Karpas-422 (cell line): ENCODE measurements around the gene ZNF544. TPM values are rescaled to one million over a fixed set of nuclear protein-coding genes. Genes with fewer than 3 reads are reported as not detected.
A peak's percentile ranks its signal among the peaks of the same experiment; 100 is the strongest.
"Not testable (repeated sequence)": the region's sequence is repeated elsewhere in the genome, so short reads cannot be mapped to it uniquely, and the experiment has no call there.

Experiments
- DNase-seq: peaks from one replicate; pipeline ENCODE4 v3.0.0-alpha.2; 2015
- H2AFZ ChIP-seq: fragments of 200-600 bp; sonication (generic); 2 replicates; pipeline ENCODE4 v1.6.1; 2014; ENCODE audit warnings: antibody characterized with exemption, low read length, mixed read lengths
- H3K27ac ChIP-seq: fragments of 200-600 bp; sonication (generic); 2 replicates; pipeline ENCODE4 v1.5.1; 2014; ENCODE audit warnings: mild to moderate bottlenecking, low read length, moderate library complexity
- H3K27me3 ChIP-seq: fragments of 200-600 bp; sonication (generic); 2 replicates; pipeline ENCODE4 v1.6.1; 2014; ENCODE audit warnings: low read length, mixed read lengths
- H3K36me3 ChIP-seq: fragments of 200-600 bp; sonication (generic); 2 replicates; pipeline ENCODE4 v1.6.1; 2014; ENCODE audit warnings: low read length, mixed read lengths; ENCODE audit not compliant: insufficient read depth
- H3K4me1 ChIP-seq: fragments of 200-600 bp; sonication (generic); 2 replicates; pipeline ENCODE4 v1.6.1; 2014; ENCODE audit warnings: mild to moderate bottlenecking, low read length, mixed read lengths
- H3K4me2 ChIP-seq: fragments of 200-600 bp; sonication (generic); 2 replicates; pipeline ENCODE4 v1.6.1; 2014; ENCODE audit warnings: low read length, low read depth, mild to moderate bottlenecking; ENCODE audit not compliant: poor library complexity, severe bottlenecking
- H3K4me3 ChIP-seq: fragments of 200-600 bp; sonication (generic); 2 replicates; pipeline ENCODE4 v1.5.1; 2014; ENCODE audit warnings: mild to moderate bottlenecking, antibody characterized with exemption, low read length, mixed read lengths
- H3K79me2 ChIP-seq: fragments of 200-600 bp; sonication (generic); 2 replicates; pipeline ENCODE4 v1.6.1; 2014; ENCODE audit warnings: mild to moderate bottlenecking, low read length, mixed read lengths
- H3K9ac ChIP-seq: fragments of 200-600 bp; sonication (generic); 2 replicates; pipeline ENCODE4 v1.6.0; 2014; ENCODE audit warnings: low read length
- H3K9me2 ChIP-seq: fragments of 200-600 bp; sonication (generic), shearing (Covaris generic); replicated peaks from 2 replicates; pipeline ENCODE4 v1.6.0; 2014; ENCODE audit warnings: mild to moderate bottlenecking, low read length, moderate library complexity; ENCODE audit not compliant: insufficient read depth
- H3K9me3 ChIP-seq: fragments of 300-700, 200-600 bp; sonication (generic); 2 replicates; pipeline ENCODE4 v1.6.1; 2014; ENCODE audit warnings: low read length, mixed read lengths
- H4K20me1 ChIP-seq: fragments of 200-600 bp; sonication (generic); 2 replicates; pipeline ENCODE4 v1.6.1; 2014; ENCODE audit warnings: mild to moderate bottlenecking, antibody characterized with exemption, low read length, low read depth; ENCODE audit not compliant: insufficient read depth
- total RNA-seq: library from RNA; depleted of rRNA; stranded (reverse); fragments of >200 nt; shearing (Covaris generic); gene quantifications from 2 replicates; pipeline ENCODE4 v1.2.3, GENCODE V29; 2014; ENCODE audit warnings: low replicate concordance

ZNF544 gene
- total RNA-seq, 1 experiment from 2014 or later, result 111 TPM

DNA sequence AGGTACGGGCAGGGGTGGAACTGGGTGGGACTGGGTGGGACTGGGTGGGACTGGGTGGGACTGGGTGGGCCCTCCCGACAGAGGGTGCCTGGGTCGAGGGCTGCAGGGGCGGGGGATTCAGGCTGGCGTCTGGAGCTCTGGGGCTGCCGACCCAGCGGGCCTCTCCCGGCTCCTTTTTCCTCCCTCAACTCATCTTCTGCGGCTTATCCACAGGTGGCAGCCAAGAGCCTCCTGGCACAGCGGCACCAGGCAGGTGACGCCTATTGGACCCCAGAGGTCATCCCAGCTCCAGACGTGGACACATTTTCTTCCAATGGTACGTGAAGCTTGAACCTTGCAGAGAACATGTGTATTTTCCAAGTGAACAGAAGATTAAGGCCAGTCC is 533 bp downstream of the ZNF544 start:
- peak overlapping the region; percentile 96 for H3K9ac ChIP-seq
- H3K9me3 ChIP-seq, result peaks cover 17% of the 10 kb centered on the region
- no peaks in the 10 kb centered on the region for H3K27me3 ChIP-seq
- H3K9me2 ChIP-seq, result no peaks in the 10 kb centered on the region
- peaks cover 14% of the 10 kb centered on the region for H3K4me1 ChIP-seq
- H3K79me2 ChIP-seq, result peaks cover 59% of the 10 kb centered on the region
- DNase-seq, result peak; percentile 63
- peak overlapping the region; percentile 99 for H3K4me2 ChIP-seq
- H3K36me3 ChIP-seq, result peaks cover 47% of the 10 kb centered on the region
- no peak overlapping the region for H3K27ac ChIP-seq
- no peaks in the 10 kb centered on the region for H4K20me1 ChIP-seq
- peak overlapping the region; percentile 83 for H3K4me3 ChIP-seq
- no peak overlapping the region for H2AFZ ChIP-seq

DNA sequence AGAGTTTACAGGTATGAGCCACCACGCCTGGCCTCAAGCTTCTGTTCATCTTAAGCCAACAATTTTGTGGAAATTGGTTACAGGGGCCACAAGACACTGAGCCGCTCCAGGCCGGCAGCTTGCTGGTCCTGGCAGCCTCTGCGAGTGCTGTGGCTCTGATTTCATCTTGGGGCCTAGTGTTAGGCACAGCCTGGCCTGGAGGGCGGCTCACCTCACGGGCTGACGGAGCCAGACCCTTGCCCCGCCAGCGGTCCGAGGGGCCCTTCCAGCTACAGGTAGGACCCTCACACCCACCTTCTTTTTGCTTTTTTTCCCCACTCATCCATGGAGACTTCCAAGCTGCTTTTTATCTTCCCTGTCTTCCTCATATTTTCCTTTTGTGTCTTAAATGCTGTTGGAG is 8.6 kb downstream of the ZNF544 start:
- DNase-seq, result no peak
- no peaks in the 10 kb centered on the region for H3K27me3 ChIP-seq
- H3K9ac ChIP-seq, result no peak overlapping the region
- peaks cover 47% of the 10 kb centered on the region for H3K79me2 ChIP-seq
- peaks cover 25% of the 10 kb centered on the region for H3K9me3 ChIP-seq
- no peak overlapping the region for H2AFZ ChIP-seq
- no peak overlapping the region for H3K27ac ChIP-seq
- H3K4me1 ChIP-seq, result no peaks in the 10 kb centered on the region
- H3K4me2 ChIP-seq, result no peak overlapping the region
- no peaks in the 10 kb centered on the region for H3K9me2 ChIP-seq
- no peaks in the 10 kb centered on the region for H4K20me1 ChIP-seq
- peaks cover 91% of the 10 kb centered on the region for H3K36me3 ChIP-seq
- no peak overlapping the region for H3K4me3 ChIP-seq

DNA sequence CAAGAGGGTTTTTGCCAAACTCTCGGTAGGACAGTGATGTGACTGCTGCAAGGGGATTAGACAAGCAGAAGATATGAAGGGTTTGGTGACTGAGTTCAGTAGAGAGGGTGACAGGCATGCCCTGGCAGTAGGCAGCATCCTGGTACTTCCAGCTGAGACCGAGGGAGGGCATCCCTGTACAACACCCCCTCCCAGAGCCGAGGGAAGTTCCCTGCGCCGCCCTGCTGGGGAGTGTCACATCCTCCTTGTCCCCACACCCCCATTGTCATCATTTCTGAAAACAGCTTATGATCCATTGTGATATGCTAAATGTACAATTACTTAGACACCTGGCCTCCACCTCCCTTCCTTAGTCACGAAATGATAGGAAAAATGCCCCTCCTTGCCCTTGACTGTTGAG is 14.6 kb downstream of the ZNF544 start:
- no peak overlapping the region for H3K4me3 ChIP-seq
- no peak overlapping the region for H3K4me2 ChIP-seq

DNA sequence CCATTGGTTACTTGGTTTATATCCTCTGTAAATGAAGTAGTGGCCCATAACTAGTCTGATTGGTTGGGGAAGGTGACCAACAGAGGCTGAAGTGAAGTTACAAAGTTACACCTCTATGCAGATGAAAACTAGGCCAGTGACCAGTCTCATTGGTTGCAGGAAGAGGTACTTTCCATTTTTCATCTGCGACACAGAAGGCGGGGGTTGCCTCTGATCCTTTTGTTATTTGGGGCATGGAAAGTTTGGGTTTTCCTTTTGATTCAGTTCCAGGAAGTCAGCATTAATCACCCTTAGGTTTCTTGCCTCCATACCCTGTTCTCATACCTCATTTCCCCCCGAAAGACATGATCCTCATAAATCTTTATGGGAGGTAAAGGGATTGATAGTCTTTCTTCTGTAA is 20.2 kb downstream of the ZNF544 start:
- Histone ChIP-seq H3K79me2 (peaks cover 10% of the 10 kb centered on the region), H3K4me3 (no peak overlapping the region), H3K27me3 (no peaks in the 10 kb centered on the region), H3K9me3 (peaks cover 72% of the 10 kb centered on the region), H3K9ac (no peak overlapping the region), H2AFZ (no peak overlapping the region), H4K20me1 (no peaks in the 10 kb centered on the region), H3K4me1 (no peaks in the 10 kb centered on the region), H3K4me2 (no peak overlapping the region), H3K27ac (no peak overlapping the region), H3K36me3 (peaks cover 99% of the 10 kb centered on the region), H3K9me2 (no peaks in the 10 kb centered on the region)
- no peak for DNase-seq

More for the DNA sequence above, 14.6 kb downstream of the ZNF544 start:
- DNase-seq, result no peak
- no peak overlapping the region for H3K9ac ChIP-seq
- H3K36me3 ChIP-seq, result peaks cover 96% of the 10 kb centered on the region
- H3K79me2 ChIP-seq, result peaks cover 24% of the 10 kb centered on the region
- no peaks in the 10 kb centered on the region for H3K4me1 ChIP-seq
- H4K20me1 ChIP-seq, result no peaks in the 10 kb centered on the region
- no peaks in the 10 kb centered on the region for H3K27me3 ChIP-seq
- no peaks in the 10 kb centered on the region for H3K9me2 ChIP-seq
- no peak overlapping the region for H2AFZ ChIP-seq
- H3K9me3 ChIP-seq, result peaks cover 32% of the 10 kb centered on the region
- no peak overlapping the region for H3K27ac ChIP-seq

DNA sequence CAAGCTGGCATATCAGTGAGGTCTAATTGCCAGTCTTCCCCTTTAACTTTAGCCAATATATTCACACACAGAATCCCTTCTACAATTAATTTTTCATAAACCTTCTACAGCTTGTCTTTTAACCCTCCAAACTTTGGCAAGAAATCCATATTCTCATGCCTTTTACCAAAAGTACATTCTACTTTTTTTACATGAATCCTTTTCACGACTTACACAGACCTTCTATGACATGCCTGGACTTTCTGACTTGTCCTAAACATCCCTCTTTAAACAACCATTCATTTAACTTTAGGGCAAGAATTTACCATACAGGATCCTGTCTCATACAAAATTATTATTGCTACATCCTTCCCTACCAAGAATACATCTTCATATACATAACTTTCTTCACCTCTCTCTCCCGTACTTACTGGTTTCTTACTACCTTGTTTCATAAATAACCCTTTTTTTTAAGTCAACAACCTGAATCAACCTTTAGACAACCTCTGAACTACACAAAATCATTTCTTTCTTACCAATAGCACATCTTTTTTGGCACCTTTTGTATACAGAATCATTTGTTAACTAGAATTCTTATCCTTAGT is 23.5 kb downstream of the ZNF544 start:
- H3K79me2 ChIP-seq, result peaks cover 7% of the 10 kb centered on the region; the same call in 1 of the 2 replicates
- H3K9me2 ChIP-seq, result no peaks in the 10 kb centered on the region
- H2AFZ ChIP-seq, result no peak overlapping the region
- no peaks in the 10 kb centered on the region for H3K4me1 ChIP-seq
- peak; percentile 66 for DNase-seq
- no peak overlapping the region for H3K4me3 ChIP-seq
- H3K9me3 ChIP-seq, result peaks cover 70% of the 10 kb centered on the region
- no peaks in the 10 kb centered on the region for H4K20me1 ChIP-seq
- no peak overlapping the region for H3K9ac ChIP-seq
- no peaks in the 10 kb centered on the region for H3K27me3 ChIP-seq
- no peak overlapping the region for H3K4me2 ChIP-seq
- no peak overlapping the region for H3K27ac ChIP-seq
- H3K36me3 ChIP-seq, result peaks cover 95% of the 10 kb centered on the region

DNA sequence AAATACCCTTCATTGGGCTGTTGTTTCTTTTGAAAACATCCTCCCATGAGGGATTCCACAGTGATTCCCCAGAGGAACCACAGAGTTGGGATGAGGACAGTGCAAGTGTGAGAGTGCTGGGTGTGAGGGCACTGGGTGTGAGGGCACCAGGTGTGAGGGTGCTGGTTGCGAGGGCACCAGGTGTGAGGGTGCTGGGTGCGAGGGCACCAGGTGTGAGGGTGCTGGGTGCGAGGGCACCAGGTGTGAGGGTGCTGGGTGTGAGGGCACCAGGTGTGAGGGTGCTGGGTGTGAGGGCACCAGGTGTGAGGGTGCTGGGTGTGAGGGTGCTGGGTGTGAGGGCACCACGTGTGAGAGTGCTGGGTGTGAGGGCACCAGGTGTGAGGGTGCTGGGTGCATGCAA is 29.5 kb downstream of the ZNF544 start:
- Histone ChIP-seq H3K4me3 (0 out of 2 replicates have a peak overlapping the region, but pooled peaks have one; percentile 5), H3K36me3 (peaks cover 96% of the 10 kb centered on the region), H3K9me3 (peaks cover 82% of the 10 kb centered on the region)

DNA sequence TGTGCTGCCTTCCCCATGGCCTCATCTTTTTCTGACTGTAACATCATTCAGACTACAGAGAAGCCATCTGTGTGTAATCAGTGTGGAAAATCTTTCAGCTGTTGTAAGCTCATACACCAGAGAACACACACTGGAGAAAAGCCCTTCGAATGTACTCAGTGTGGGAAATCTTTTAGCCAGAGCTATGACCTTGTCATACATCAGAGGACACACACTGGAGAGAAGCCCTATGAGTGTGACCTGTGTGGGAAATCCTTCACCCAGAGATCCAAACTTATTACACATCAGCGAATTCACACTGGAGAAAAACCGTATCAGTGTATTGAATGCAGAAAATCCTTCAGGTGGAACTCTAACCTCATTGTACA is 32.9 kb downstream of the ZNF544 start:
- Histone ChIP-seq H3K4me1 (no peaks in the 10 kb centered on the region), H3K4me3 (no peak overlapping the region), H3K36me3 (peaks cover 86% of the 10 kb centered on the region), H3K9me2 (no peaks in the 10 kb centered on the region), H3K4me2 (no peak overlapping the region), H2AFZ (no peak overlapping the region), H3K27me3 (no peaks in the 10 kb centered on the region), H3K9ac (no peak overlapping the region), H3K27ac (no peak overlapping the region), H4K20me1 (no peaks in the 10 kb centered on the region), H3K79me2 (0 out of 2 replicates have a peak, but pooled peaks cover 3% of the 10 kb centered on the region), H3K9me3 (peaks cover 79% of the 10 kb centered on the region)
- DNase-seq, result no peak

More for the DNA sequence above, 29.5 kb downstream of the ZNF544 start:
- H3K79me2 ChIP-seq, H3K9me2 ChIP-seq, H3K27ac ChIP-seq, H4K20me1 ChIP-seq, H3K4me2 ChIP-seq, DNase-seq, H3K4me1 ChIP-seq, H2AFZ ChIP-seq, H3K27me3 ChIP-seq, H3K9ac ChIP-seq: not testable (repeated sequence)

DNA sequence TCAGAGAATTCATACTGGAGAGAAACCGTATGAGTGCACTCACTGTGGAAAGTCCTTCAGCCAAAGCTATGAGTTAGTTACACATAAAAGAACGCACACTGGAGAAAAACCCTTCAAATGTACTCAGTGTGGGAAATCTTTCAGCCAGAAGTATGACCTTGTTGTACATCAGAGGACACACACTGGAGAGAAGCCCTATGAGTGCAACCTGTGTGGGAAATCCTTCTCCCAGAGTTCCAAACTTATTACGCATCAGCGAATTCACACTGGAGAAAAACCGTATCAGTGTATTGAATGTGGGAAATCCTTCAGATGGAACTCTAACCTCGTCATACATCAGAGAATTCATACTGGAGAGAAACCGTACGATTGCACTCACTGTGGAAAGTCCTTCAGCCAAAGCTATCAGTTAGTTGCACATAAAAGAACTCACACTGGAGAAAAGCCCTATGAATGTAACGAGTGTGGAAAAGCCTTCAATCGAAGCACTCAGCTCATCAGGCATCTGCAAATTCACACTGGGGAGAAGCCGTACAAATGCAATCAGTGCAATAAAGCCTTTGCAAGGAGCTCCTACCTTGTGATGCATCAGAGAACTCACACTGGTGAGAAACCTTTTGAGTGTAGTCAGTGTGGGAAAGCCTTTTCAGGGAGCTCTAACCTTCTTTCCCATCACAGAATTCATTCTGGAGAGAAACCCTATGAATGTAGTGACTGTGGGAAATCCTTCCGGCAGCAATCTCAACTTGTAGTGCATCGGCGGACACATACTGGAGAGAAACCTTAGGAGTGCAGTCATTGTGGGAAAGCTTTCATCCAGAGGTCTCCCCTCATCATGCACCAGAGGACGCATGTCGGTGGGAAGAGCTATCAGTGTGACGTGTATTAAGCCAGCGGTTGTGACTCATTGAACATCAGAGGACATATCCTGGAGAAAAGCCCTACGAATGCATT is 33.5 kb downstream of the ZNF544 start:
- H3K4me2 ChIP-seq, result no peak overlapping the region
- no peaks in the 10 kb centered on the region for H4K20me1 ChIP-seq
- peaks cover 81% of the 10 kb centered on the region for H3K36me3 ChIP-seq
- no peaks in the 10 kb centered on the region for H3K9me2 ChIP-seq
- H2AFZ ChIP-seq, result no peak overlapping the region
- H3K4me1 ChIP-seq, result no peaks in the 10 kb centered on the region
- H3K79me2 ChIP-seq, result 0 out of 2 replicates have a peak, but pooled peaks cover 3% of the 10 kb centered on the region
- no peaks in the 10 kb centered on the region for H3K27me3 ChIP-seq
- no peak for DNase-seq
- peaks cover 78% of the 10 kb centered on the region for H3K9me3 ChIP-seq
- H3K4me3 ChIP-seq, result peak overlapping the region; percentile 39; the same call in 1 of the 2 replicates
- no peak overlapping the region for H3K9ac ChIP-seq
- H3K27ac ChIP-seq, result no peak overlapping the region
